ENCODE data around the gene CRYBG1. TPM values are rescaled to one million over a fixed set of nuclear protein-coding genes. Genes with fewer than 3 reads are reported as not detected.
"Not testable (repeated sequence)": the region's sequence is repeated elsewhere in the genome, so short reads cannot be mapped to it uniquely, and the experiment has no call there.

CRYBG1 gene
- total RNA-seq, 1 donor, result 9.7 TPM

DNA sequence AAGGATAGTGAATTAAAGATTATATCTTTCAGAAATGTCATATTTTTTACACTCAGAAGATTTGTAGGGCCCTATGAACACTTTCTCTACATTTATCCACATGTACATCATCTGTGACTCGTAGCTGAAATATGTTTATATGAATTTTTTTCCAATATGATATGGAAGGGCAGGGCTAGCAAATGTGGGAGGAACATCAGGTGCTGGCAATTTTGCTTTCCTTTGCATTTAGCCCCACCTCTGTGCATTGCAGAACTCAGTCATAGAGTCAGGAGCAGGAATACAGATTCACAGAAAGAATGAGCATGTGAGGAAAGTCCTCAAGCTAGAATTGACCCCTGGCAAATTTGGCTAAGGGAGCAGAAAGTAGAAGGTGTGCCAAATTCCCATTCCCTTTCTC is 129.9 kb downstream of the CRYBG1 start:
- DNase-seq (ENCODE audit: low read depth in 2 of 3, low spot score in 2 of 3), result no peak

DNA sequence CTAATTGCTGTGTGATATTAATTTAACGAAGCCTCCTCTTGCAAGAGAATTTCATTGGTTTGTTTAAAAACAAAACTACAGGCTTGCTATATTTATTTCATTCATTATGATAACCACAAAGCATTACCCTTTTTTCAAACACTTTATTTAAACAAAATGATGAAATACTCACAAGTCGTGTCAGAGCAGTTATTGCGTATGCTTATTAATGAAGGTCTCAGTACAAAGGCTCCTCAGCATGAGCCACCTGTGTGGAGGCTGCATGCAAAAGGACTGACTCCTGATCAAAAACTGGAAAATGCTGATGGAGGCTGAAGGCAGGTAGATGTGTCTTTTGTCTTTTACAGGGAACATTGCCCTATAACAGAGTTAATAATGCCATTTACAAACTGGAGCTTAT is 130.5 kb downstream of the CRYBG1 start:
- DNase-seq (ENCODE audit: low read depth in 2 of 3, low spot score in 2 of 3), result no peak

DNA sequence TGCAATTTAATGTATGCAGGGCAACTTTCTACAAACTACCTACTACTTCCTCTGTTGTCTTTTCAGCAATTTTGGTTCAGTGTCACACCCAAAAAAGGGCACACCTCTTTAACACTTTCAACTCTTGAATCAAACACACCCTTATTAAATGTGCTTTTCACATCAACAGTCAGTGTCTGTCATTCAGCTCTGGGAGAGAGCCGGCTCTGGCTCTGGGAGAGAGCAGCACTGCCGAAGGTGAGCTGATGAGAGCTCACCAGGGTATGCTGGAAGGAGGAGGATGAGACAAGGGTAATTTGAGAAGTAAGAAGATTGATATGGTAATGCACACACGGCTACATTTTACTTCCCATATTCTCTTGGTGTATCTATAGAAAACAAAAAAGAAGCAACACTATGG is 134.5 kb downstream of the CRYBG1 start:
- no peak for DNase-seq (ENCODE audit: low read depth in 2 of 3, low spot score in 2 of 3)

DNA sequence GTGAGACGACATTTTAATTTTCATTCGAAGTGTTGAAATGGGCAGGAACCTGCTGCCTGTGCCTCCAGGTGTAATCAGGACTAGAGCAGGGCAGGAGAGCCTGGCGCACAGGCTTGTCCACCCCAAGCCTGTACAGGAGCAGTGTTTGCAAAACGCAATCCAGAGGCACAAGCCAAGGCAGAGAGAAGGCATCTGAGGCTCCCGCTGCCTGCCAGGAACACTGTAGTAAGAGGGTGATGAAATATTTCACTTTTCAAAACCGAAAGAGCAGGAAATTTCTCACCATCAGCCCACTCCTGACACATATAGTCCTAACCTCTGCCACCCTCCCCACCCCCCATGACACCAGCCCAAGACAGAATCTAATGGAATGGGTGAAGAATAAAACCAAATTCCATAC is 136.3 kb downstream of the CRYBG1 start:
- DNase-seq (ENCODE audit: low read depth in 2 of 3, low spot score in 2 of 3), result no peak

DNA sequence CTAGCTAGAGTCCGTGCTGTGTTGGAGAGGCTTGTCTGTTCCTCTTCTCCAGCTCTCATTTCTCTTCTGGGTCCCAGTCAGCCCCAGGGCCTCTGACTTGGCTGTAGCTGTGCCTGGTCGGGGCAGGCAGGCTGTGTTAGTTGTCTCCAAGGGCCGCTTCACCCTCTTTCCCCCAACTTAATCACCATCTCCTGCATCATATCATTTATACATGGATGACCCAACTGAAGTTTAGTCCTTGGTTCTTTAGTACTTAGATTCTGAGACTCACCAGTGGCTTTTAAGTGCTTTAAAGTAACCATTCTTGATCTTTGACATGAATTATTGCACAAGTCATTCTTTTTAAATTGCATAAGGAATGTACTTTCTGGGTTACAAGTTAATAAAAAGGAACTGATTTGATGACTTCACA is 141.4 kb downstream of the CRYBG1 start:
- no peak for DNase-seq (ENCODE audit: low read depth in 2 of 3, low spot score in 2 of 3)

DNA sequence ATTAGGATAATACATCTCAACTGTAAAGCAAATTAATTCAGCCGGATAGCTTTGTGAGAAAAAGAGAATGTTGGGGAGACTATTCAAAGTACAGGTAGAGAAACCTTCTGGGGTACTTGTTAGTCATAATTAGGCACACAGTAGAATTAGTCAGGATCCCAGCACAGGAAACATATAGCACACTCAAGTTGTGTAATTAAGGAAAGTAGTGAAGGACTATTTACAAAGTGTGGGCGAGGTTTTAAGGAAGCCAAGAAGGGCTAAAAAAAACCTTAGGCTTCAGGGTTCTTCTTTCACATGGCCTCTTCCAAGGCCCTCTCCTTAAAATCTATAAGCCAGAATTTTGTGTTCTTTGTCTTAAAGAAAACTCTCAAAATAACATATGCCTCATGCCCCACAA is 142.0 kb downstream of the CRYBG1 start:
- DNase-seq (ENCODE audit: low read depth in 2 of 3, low spot score in 2 of 3), result no peak

DNA sequence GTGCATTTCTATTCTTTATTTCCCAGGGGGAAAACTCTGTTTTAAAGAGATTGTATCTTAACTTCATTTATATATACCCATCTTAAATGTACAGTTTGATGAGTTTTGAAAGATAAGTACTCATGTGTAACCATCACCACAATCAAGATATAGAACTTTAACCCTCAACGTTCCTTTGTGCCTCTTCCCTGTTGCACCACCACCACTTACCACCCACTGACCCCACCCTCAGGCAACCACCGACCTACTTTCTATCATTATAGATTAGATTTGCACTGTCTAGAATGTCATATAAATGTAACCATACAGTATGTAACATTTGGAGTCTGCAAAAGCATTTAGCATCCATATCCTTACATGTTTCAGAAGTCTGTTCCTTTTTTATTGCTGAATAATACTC is 147.8 kb downstream of the CRYBG1 start:
- no peak for DNase-seq (ENCODE audit: low read depth in 2 of 3, low spot score in 2 of 3)

DNA sequence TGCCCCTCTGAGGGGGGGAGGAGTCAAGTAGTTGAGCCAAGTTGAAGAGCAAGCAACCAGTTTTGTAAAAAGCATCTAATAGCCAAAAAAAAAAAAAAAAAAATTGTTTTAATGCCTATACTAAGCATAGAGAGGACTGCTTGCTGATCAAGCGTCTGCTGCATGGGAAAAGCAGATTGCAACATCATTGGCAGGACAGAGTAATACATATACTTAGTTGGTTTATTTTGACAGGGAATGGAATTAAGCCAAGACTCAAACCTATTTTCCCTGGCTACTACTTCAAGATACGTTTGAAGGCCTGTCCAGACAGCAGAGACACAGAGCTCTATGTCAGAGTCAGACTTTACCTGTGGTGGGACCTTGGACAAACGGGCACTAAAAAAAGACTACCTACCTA is 148.3 kb downstream of the CRYBG1 start:
- DNase-seq (ENCODE audit: low read depth in 2 of 3, low spot score in 2 of 3), result no peak

DNA sequence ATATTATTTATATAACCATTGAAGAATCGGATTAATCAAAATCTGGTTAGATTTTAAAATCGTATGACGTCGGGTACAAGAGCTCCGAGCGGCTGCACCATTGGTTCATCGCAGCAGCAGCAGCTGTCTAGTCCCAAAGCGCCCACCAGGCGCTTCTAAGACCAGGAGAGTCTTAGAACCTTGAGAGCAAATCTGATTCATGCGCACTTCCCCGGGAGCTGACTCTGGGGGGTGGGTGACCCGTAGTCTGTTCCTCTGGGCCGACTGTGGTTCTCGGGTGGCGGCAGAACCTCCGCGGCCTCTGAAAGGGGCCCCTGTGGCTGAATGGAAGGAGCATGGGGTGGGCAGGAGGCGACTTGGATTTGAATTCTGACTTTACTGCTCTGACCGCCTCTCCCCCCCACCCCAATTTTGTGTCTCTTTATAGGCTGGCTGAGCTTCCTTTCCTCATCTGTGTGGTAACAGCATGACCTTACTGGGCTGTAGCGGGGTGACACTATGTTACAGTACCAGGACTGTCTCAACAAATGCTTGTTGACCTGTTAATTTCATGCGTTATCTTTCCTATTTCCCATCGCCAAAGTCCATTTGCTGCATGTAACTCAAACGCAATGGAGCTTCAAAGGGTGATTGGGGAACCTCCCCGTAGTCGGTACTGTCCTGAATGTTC is 149.0 kb downstream of the CRYBG1 start:
- peak in 2 of 3 donors; percentile 71 to 82 for DNase-seq (ENCODE audit: low read depth in 2 of 3, low spot score in 2 of 3)

DNA sequence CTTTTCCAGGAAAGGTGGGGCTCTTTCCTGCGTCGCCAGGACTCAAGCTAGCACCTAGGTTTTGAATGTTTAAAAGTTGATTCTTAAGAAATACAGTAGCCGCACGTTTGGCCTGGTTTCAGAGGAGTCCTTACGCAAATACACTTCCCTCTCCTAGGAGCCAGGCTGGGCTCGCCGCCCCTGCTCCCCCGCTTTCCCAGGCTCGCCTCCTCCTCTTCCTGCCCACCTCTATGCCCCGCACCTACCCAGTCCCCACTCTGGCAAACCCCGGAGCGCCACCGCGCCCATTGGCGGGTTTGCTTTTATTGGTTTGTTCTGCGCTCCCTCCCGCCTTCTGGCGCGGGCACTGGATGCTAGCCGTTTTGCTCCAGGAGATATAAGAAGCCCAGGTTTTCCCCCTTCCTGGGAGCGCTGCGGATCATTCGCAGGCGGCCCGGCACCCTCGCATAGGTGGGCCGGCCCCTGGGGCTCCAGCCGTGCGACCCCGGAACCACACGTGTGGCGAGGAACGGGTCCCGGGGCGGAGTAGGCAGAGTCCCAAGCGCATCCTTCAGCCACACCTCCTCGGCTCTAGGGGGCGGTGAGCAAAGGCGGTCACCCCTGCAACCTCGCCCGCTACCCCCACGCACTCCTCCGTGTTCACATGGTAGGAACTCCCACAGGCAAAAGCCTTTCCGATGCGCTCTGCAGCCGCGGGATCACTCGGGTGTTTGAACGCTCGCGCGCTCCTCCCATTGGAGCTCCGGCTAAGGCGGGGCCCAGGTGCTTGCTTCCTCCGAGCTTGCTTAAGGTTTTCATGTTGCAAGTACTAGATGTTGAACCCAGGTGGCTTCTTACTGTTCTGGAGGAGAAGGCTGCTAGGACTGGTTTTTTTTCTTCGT is 149.8 kb downstream of the CRYBG1 start:
- DNase-seq (ENCODE audit: low read depth in 2 of 3, low spot score in 2 of 3), result peak in 2 of 3 donors; percentile 66 to 70

DNA sequence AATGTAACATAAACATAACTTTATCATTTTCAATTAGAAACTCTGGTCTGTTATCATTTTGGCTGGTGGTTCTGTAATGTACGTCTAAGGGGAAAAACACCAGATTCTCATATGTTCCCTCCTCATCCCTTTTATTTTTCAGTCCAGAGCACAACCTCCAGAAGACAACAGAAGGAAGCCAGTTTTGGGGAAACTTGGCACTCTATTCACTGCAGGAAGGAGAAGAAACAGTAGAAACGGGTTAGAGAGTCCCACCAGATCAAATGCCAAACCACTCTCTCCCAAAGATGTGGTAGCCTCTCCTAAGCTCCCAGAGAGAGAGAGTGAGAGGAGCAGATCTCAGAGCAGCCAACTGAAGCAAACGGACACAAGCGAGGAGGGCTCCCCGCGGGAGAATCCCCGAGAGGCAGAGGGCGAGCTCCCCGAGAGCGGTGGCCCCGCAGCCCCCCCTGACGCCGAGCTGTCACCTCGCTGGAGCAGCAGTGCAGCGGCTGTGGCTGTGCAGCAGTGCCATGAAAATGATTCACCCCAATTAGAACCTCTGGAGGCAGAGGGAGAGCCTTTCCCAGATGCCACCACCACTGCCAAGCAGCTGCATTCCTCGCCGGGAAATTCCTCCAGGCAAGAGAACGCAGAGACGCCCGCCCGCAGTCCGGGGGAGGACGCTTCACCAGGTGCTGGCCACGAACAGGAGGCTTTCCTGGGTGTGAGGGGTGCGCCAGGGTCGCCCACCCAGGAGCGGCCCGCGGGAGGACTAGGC is 151.0 kb downstream of the CRYBG1 start:
- DNase-seq (ENCODE audit: low read depth in 2 of 3, low spot score in 2 of 3), result peak in 1 of 3 donors; percentile 16

DNA sequence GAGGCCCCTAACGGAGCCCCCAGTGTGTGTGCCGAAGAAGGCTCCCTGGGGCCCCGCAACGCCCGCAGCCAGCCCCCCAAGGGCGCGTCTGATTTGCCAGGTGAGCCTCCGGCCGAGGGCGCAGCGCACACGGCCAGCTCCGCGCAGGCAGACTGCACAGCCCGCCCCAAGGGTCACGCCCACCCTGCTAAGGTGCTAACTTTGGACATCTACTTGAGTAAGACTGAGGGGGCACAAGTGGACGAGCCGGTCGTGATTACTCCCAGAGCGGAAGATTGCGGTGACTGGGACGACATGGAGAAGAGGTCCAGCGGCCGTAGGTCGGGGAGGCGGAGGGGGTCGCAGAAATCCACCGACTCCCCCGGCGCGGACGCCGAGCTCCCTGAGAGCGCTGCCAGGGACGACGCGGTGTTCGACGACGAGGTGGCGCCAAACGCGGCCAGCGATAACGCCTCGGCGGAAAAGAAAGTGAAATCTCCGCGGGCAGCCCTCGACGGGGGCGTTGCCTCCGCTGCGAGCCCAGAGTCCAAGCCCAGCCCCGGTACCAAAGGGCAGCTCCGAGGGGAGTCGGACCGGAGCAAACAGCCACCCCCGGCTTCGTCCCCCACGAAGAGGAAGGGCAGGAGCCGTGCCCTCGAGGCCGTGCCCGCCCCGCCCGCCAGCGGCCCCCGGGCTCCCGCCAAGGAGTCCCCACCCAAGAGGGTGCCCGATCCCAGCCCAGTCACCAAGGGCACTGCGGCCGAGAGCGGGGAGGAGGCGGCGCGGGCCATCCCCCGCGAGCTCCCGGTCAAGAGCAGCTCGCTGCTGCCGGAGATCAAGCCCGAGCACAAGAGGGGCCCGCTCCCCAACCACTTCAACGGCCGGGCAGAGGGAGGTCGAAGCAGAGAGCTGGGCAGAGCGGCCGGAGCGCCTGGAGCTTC is 151.8 kb downstream of the CRYBG1 start:
- DNase-seq (ENCODE audit: low read depth in 2 of 3, low spot score in 2 of 3), result peak; percentile 63 to 81 (median 76)

DNA sequence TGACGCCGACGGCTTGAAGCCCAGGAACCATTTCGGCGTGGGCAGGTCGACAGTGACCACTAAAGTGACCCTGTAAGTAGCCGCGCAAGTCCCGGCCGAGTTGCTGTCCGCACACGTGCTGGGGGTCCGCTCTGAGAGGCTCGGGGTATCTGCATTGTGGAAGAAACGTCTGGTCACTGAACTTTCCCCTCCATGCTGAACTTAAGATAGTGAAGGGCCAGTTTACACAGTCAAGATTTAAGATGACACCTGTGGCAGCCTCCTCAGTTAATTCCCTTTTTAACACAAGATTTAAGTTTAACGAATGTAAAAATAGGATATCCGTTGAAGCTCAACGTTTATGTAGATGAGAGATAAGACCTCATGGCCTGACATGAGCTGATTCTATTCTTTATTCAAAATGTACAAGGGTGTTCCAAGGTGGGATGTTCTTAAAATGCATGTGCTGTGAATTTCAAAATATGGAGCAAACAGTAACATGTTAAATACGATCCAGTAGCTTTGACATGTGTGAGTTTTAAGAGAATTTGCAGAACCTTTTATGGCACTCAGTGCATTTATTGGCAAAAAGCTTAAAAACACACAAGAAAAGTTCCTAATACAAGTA is 152.6 kb downstream of the CRYBG1 start:
- DNase-seq (ENCODE audit: low read depth in 2 of 3, low spot score in 2 of 3), result peak in 1 of 3 donors; percentile 34

DNA sequence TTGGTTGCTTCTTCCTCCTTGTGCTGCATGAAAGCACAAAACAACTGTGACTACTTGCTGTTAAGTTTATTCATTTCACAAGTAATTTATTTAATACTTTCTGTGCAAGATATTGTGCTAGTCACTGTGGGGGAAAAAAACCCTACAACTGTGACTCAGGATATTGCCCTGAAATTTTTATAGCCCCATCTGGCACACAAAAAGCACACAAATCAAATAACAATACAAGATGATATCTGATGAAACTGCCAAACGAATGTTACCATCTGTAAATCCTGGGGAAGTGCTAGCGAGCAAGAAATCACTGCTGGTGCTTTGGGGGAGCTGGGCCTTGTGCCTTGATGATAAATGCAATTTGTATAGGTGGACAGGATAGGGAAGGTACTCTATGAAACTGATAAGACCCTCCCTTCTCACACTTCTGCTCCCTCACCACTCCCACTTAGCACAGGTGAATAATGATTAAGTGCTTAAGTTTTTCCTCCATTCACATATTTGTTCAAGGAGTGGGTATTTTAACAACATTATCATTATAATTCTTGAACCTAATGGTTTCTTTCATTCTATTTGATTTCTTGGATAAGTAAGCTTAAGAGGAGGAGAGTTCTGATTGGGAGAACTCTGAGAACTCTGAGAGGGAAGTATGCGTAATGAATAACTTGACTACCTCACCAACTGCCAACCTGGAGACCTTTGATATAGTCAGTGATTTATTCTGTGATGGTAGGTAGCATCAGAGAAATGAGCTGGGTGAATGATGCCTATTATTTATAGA is 153.5 kb downstream of the CRYBG1 start:
- peak in 2 of 3 donors; percentile 54 to 73 for DNase-seq (ENCODE audit: low read depth in 2 of 3, low spot score in 2 of 3)

DNA sequence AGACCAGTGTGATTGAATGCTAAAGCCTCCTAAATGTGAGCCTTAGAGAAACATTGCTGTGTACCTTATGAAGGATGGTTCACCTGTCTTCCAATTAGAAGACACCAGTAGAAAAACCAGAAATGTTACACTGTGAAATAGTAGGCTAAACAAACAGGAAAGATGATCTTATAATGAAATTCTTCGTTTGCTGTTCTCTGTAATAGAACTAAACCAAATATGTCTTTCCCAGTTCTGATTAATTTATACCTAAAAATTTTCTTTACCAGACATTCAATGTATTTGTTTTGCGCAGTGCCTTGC is 154.0 kb downstream of the CRYBG1 start:
- no peak for DNase-seq (ENCODE audit: low read depth in 2 of 3, low spot score in 2 of 3)

DNA sequence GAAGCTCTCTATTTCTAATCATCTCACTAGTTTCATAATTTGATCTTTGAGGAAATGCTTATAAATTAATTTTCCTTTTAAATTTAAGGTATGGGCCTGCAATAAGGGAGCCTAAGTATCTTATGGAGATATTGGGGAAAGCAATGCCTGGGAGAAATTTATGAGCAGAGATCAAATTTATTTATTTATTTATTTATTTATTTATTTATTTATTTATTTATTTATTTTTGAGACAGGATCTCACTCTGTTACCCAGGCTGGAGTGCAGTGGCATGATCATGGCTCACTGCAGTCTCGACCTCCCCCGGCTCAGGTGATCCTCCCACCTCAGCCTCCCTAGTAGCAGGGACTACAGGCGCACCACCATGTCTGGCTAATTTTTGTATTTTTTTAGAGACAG is 155.1 kb downstream of the CRYBG1 start:
- DNase-seq (ENCODE audit: low read depth in 2 of 3, low spot score in 2 of 3), result not testable (repeated sequence)

DNA sequence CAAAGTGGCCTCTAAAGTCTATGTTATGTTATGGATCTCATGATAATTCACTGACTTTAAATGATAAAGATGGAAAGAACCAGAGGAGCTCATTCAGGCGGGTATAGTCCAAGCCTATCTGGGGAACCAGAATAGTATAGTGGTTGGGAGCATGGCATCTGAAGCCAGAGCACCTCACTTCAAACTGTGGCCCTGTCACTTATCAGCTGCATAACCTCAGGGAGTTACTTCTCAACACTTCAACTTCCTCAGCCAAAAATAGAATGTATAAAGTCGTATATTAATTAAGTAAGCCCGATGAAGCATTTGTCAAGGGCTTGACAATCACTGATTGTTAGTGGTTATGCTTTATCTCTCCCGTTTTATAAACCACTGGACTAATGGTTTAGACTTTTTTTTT is 156.1 kb downstream of the CRYBG1 start:
- peak in 1 of 3 donors; percentile 40 for DNase-seq (ENCODE audit: low read depth in 2 of 3, low spot score in 2 of 3)

DNA sequence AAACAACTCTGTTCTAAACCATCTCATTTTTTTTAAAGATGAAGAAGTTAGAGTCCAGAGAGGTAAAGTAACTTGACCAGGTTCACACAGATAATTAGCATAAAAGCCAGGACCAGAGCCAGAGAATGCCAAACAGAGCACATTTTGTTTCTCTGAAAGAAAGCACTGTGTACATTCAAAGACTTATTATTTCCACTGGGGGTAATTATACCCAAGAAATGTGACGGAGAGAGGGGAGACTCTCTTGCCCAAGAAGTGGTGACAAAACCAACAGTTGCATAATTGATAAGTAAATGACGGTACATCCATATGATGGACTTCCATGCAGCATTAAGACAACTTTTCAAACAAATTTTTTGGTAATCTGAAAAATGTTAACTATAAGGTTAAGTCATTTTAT is 157.2 kb downstream of the CRYBG1 start:
- no peak for DNase-seq (ENCODE audit: low read depth in 2 of 3, low spot score in 2 of 3)

DNA sequence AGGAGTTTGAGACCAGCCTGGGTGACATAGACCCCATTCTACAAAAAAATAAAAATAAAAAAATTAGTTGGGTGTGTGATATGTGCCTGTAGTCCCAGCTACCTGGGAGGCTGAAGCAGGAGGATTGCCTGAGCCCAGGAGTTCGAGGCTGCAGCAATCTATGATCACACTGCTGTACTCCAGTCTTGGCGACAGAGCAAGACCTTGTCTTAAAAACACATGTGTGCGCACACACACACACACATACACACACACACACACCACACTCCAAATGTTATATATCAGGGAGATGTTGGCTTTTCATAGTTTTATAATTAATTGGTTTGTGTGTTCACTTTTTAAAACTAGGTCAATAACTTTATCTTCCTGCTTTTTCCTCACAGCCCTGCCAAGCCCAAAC is 158.2 kb downstream of the CRYBG1 start:
- no peak for DNase-seq (ENCODE audit: low read depth in 2 of 3, low spot score in 2 of 3)
